ENCODE results near the gene ZNF182.
"Not testable (repeated sequence)": the region's sequence is repeated elsewhere in the genome, so short reads cannot be mapped to it uniquely, and the experiment has no call there.

ZNF182 gene

GRCh38 chrX:48003758-48004457 is at the start of gene ZNF182:
Gene ZNF182, minus strand, starts transcription at chrX:48003989. Its CDS starts 1,380 bp downstream, at chrX:48002609.
- DNase-seq, result peak; percentile 93

GRCh38 chrX:48046846-48047245 is 43.1 kb upstream of the ZNF182 start:
- DNase-seq, result no peak

DNA sequence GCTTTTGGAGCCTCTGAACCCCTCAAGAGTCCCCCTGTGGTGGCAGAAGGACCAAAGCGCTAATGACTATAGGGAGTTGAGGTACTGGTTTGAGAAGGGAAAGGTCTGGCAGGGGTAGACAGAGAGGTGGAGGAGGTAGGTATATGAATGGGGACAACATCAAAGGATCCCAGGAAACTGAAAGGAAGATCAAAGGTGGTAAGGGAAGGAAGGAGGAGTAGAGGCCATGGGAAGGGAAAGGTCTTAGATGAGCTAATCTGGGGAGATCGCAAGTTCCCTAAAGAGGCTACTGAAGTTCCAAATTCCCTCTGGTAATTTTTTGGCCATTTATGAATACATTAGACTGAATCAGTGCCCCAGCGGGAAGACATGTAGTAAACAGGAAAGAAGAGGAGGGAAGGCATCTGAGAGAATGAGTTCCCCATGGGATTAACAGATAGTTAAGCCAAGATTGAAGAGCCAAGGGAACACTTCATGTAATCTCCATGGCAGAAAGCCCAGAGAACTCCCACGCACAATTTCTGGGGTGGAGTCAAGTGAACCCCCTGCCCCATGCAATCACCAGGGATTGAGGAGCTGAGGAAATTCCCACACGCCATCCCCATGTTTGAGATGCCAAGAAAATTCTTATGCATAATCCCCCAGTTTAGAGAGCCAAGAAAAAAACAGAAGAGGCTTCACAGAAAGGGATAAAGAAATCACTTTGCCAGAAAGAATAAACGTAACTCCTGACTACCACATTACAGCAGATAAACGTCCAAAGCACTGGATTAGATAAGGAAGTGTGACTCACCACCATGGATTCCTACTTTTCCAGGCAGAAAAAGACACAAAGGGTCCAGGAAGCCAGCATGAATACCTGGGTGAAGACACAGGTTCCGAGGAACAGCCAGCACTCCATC is 41.9 kb upstream of the ZNF182 start:
- DNase-seq, result no peak

DNA sequence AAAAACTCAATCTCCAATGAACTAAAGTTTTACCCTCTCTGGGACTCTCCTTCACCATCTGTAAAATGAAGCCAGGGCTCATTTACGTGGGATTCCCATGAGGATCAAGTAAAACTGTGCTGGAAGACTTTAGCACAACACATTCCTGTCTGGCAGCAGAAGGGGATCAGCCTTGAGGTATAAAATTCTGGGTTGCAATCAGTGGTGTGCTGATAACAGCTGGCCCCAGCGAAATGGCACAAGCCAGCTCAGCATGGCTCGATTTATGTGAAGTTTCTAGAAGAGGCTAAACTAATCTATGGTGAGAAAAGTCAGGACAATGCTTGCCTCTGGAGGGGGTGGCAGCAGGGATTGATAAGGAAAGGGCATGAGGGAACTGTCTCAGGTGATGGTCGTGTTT is 39.3 kb upstream of the ZNF182 start:
- DNase-seq, result no peak

DNA sequence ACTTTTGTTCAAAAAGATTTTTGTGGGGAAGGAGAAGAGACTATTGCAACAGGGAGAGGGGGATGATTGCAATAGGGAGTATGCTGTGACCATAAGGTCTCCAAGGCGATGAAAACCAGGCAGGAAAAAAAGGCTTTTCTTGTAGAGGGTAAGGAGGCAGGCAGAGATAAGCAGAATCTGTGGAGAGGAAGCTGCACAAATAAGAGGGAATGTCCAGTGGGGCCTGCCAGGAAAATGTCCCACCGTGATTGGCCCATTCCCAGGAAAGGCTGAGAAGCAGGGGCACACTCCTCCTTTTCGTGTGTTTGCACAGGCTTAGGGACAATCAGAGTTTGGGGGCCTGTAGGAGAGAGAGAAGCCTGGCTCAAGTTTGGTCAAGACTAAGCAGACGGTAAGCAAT is 32.1 kb upstream of the ZNF182 start:
- DNase-seq, result no peak

DNA sequence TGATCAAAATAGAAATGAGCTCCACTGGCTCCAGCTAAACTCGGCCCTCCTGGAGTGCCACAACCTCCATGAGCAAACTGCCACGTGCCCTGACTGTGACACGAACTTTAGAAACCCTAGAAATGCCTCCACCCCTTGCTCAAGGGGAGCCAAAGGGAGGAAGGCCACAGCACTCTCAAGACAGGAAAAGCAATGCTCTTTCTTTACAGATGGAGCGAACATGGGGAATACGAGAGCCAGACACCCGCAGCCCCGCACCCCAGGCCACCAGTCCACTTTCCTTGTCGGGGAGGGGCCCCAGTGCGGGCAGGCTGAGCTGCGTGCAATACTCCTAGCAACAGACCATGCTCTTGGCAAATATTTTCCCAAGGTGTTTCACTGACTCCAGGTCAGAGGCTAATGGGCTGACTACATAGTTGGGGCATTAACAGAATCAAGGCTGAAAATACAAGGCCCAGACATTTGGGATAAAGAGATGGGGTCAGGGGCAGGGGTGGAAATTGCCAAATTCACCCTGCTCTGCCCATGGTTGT is 26.9 kb upstream of the ZNF182 start:
- DNase-seq, result not testable (repeated sequence)

DNA sequence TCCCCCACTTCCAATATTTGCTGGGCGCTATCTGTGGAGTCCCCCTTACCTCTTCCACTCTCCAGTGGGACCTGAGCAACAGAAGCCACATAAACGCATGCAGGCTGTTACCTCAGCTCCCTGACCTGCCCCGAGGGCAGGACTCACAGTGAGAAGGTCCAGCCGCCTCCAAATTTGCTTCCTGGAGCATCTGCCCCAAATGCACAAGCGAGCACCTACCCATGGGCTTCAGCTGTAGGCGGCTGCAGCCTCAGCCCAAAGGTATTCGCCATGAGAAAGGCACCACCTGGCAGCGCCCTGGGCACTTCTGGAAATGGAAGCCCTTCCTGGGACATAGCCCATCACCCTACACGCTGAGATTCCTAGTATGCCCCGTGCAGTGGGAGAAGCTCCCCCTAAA is 26.4 kb upstream of the ZNF182 start:
- no peak for DNase-seq

GRCh38 chrX:48028091-48028490 is 24.3 kb upstream of the ZNF182 start:
- no peak for DNase-seq

DNA sequence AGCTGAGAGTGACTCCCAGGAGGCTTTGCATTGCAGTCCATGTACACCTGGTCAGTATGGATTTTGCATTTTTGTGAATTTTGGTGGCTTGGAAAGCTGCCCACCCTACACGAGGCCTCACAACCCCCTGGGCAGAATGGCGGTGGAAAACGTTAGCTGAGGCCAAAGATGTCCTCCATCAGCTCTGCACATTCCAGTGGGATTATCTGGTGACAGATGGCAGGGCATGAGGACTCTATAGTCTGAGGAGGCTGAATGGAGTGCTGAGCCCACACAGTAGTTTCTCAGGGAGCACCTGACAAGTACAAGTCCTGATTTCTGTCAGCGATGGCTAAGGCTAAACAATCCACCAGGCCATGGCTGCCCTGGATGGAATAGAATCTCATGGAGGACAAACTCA is 23.8 kb upstream of the ZNF182 start:
- not testable (repeated sequence) for DNase-seq

- DNase-seq, result peak; percentile 31
Observed at GRCh38 chrX:48025561-48025960, 21.8 kb upstream of the ZNF182 start.

GRCh38 chrX:48022738-48023137 is 18.9 kb upstream of the ZNF182 start:
- DNase-seq, result no peak

GRCh38 chrX:48022100-48022499 is 18.3 kb upstream of the ZNF182 start:
- DNase-seq, result no peak

GRCh38 chrX:48021026-48021900 is 17.5 kb upstream of the ZNF182 start:
- peak; percentile 81 for DNase-seq

GRCh38 chrX:48020472-48020871 is 16.7 kb upstream of the ZNF182 start:
- DNase-seq, result peak; percentile 45

GRCh38 chrX:48019892-48020291 is 16.1 kb upstream of the ZNF182 start:
- not testable (repeated sequence) for DNase-seq

DNA sequence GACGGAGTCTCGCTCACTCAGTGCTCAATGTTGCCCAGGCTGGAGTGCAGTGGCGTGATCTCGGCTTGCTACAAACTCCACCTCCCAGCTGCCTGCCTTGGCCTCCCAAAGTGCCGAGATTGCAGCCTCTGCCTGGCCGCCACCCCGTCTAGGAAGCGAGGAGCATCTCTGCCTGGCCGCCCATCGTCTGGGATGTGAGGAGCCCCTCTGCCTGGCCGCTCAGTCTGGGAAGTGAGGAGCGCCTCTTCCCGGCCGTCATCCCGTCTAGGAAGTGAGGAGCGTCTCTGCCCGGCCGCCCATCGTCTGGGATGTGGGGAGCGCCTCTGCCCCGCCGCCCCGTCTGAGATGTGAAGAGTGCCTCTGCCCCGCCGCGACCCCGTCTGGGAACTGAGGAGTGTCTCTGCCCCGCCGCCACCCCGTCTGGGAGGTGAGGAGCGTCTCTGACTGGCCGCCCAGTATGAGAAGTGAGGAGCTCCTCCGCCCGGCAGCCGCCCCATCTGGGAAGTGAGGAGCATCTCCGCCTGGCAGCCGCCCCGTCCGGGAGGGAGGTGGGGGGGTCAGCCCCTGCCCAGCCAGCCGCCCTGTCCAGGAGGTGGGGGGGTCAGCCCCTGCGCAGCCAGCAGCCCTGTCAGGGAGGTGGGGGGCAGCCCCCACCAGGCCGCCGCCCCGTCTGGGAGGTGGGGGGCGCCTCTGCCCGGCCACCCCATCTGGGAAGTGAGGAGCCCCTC is 13.0 kb upstream of the ZNF182 start:
- not testable (repeated sequence) for DNase-seq

DNA sequence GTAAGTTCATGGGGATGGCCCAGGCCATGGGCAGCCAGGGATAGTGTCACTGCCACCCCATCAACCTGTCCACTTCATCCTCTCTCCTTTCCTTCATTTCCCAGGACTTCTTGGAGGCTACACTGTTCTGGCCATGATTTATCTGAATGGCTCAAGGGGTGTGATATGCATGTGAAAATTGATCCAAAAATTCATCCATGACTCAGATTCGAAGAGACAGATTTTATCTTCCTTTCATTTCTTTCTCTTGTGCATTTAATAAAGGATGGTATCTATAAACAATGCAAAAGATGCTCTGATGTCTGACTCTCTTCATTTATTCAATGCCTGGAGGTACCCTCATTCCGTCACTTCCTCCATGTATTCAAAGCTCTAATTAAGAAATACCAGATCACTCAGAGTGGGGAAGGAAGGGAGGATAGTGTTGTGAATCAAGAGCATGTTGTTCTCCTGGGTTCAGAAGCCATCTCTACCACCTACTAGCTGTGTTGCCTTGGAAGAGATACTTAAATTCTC is 5.7 kb upstream of the ZNF182 start:
- DNase-seq, result not testable (repeated sequence)

GRCh38 chrX:48006688-48007087 is 2.9 kb upstream of the ZNF182 start, which contains the start of gene SPACA5:
Gene SPACA5, plus strand, starts transcription at chrX:48006988. Its CDS starts 815 bp downstream, at chrX:48007803.
- not testable (repeated sequence) for DNase-seq

DNA sequence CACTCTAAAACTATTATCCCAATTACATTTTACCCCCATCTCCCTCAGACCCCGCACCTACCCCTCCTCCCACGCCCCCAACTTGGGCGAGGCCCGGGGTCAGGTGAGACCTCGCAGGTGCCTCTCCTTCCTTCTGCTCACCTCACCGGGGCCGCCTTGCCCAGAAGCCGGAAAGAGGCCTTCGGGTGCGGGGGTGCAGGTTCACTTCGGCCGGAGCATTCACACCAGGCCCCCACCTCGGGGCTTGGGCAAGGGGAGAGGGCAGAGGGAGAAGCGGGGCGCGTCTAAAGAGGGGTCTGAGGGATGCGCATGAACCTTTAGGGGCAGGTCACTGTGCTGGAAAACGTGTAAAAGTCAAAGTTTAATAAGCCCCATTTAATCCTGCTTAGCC is 427 bp downstream of the ZNF182 start:
- DNase-seq, result peak; percentile 11

DNA sequence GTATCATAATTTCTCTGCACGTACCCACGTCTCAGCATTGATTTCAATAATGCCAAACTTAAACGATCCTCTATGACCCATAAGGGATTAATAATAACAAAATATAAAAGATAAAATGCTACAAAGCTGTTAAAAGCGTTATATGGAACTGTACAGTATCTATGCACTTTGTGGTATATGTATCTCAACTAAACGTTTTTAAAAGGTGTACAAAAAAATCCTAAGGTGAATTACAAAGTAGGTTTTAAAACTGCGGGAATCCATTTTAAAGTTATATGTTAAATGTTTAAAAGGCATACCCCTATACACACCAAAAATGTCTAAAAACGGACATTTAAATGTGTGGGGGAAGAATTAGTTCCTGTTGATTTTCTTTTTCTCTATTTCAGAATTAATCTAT is 860 bp downstream of the ZNF182 start:
- DNase-seq, result no peak

GRCh38 chrX:48002319-48002718 is 1.5 kb downstream of the ZNF182 start:
- DNase-seq, result no peak

DNA sequence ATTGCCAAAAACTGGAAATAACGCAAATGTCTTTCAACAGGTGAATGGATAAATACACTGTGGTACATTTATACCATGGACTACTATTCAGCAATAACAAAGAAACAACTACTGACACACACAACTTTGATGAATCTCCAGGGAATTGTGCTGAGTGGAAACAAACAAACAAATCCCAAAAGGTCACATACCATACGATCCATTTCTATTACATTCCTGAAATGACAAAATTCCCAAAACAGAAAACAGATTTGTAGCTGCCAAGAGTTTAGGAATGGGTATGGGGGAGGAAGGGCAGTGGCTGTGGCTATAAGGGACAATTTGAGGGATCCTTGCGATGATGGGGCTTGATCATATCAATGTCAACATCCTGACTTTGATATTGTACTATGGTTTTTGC is 2.5 kb downstream of the ZNF182 start:
- DNase-seq, result no peak

Data from activated CD4-positive, alpha-beta T cell treated with anti-CD3 and anti-CD28 coated beads for 48 hours (primary cell).